HepG2 (cell line): Measurements from ENCODE around the gene ZFAND6.

Source experiments
- ARID4A ChIP-seq: sonication (generic); formaldehyde crosslinking; IDR thresholded peaks from 2 replicates; pipeline ENCODE4 v1.5.0; 2020; ENCODE audit warnings: mild to moderate bottlenecking, missing genetic modification reagents, borderline replicate concordance
- CTCF ChIP-seq: sonication (generic); formaldehyde crosslinking; IDR thresholded peaks from 2 replicates; pipeline ENCODE4 v1.5.0; 2020; ENCODE audit warnings: mild to moderate bottlenecking, missing genetic modification reagents, moderate library complexity
- MAZ ChIP-seq, 2 experiments: sonication (generic) in 1 of 2; formaldehyde crosslinking in 1 of 2; IDR thresholded peaks; 2 replicates each; pipeline versions ENCODE4 v1.5.0 to v1.6.1; 2012 to 2020; ENCODE audit warnings: low read depth in 2 of 2, mild to moderate bottlenecking in 2 of 2, borderline replicate concordance in 1 of 2, improper control_type of control experiment in 1 of 2, low read length in 1 of 2, missing genetic modification reagents in 1 of 2, moderate library complexity in 1 of 2
- TBX2 ChIP-seq: sonication (generic); formaldehyde crosslinking; IDR thresholded peaks from 2 replicates; pipeline ENCODE4 v1.5.0; 2020; ENCODE audit warnings: missing genetic modification reagents, mild to moderate bottlenecking, borderline replicate concordance
- TCF7L2 ChIP-seq: IDR thresholded peaks from 2 replicates; pipeline ENCODE4 v1.6.1; 2011; ENCODE audit warnings: mild to moderate bottlenecking, low read depth, low read length, moderate library complexity
- ZHX1 ChIP-seq: sonication (generic); formaldehyde crosslinking; IDR thresholded peaks from 2 replicates; pipeline ENCODE4 v1.8.1; 2022; ENCODE audit warnings: low read depth, mild to moderate bottlenecking, missing genetic modification reagents
- ZNF282 ChIP-seq: fragments of 450-650 bp; IDR thresholded peaks from 2 replicates; pipeline ENCODE4 v1.6.1; 2018; ENCODE audit not compliant: partially characterized antibody

DNA sequence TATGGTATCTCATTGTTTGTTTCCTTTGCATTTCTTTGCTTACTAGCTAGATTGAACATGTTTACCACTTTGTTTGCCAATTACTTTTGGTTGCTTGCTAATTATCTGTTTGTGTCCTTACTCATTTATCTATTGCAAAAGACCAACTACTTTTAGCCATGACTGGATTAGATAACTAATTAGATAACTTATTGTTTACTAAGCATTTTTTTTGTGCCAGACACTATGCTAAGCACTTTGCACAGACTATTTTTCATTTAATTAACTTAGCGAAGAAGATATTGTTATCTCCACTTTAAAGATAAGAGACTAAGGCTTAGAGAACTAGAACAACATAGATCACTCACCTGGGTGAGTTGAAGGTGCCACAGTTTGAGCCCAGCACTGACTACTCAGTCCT lies 16.9 kb upstream of the ZFAND6 start:
- no peak for TF ChIP-seq ZHX1 (CRISPR knock-in tag)
- no peak for TF ChIP-seq ARID4A (CRISPR knock-in tag)
- TF ChIP-seq TBX2 (CRISPR knock-in tag), result no peak
- no peak for TF ChIP-seq TCF7L2
- TF ChIP-seq CTCF (CRISPR knock-in tag), result no peak
- no peak for TF ChIP-seq MAZ (IDR thresholded peaks at IDR 0.05; ENCODE audit: borderline replicate concordance, low read depth, low read length)
- no peak for TF ChIP-seq MAZ (CRISPR knock-in tag; IDR thresholded peaks at IDR 0.05; ENCODE audit: low read depth)
- TF ChIP-seq ZNF282, result no peak
